Psoas muscle (tissue), 8 donors: Measurements from ENCODE around the gene AKT1. TPM values are rescaled to one million over a fixed set of nuclear protein-coding genes. Genes with fewer than 3 reads are reported as not detected.

Experiments
- ATAC-seq, 4 donors: fragments of 200-7000 bp; cut with Tn5 transposase; one replicate each; pipeline ENCODE4 v1.9.1; 2020; ENCODE audit warnings: moderate library complexity in 3 of 4, mild to moderate bottlenecking in 2 of 4
- DNase-seq, 2 donors: peaks; one replicate each; pipeline ENCODE4 v3.0.0-alpha.2; 2020
- H3K27ac ChIP-seq: fragments of 200-600 bp; one replicate; pipeline ENCODE4 v1.8.0; 2022
- H3K27me3 ChIP-seq, 3 donors: fragments of 200-600 bp in 1 of 3; one replicate each; pipeline versions ENCODE4 v1.6.1 to v1.8.0; 2013 to 2022; ENCODE audit warnings: low read length in 2 of 3, mild to moderate bottlenecking in 2 of 3, moderate library complexity in 1 of 3; ENCODE audit not compliant: insufficient read depth in 3 of 3
- H3K36me3 ChIP-seq, 2 donors: fragments of 200-600 bp in 1 of 2; one replicate each; pipeline versions ENCODE4 v1.6.1 to v1.8.0; 2013 to 2022; ENCODE audit warnings: low read depth in 1 of 2, mild to moderate bottlenecking in 1 of 2, moderate library complexity in 1 of 2; ENCODE audit not compliant: insufficient read depth in 1 of 2
- H3K4me1 ChIP-seq: fragments of 200-600 bp; one replicate; pipeline ENCODE4 v1.8.0; 2022
- H3K4me3 ChIP-seq: fragments of 200-600 bp; one replicate; pipeline ENCODE4 v1.8.0; 2022; ENCODE audit warnings: mild to moderate bottlenecking
- H3K9me3 ChIP-seq: fragments of 200-600 bp; one replicate; pipeline ENCODE4 v1.8.0; 2022
- WGBS, 3 donors: extraction: QIAGEN DNeasy Blood & Tissue Kit; methylation state at CpG; one replicate each; pipeline versions ENCODE4 v1.1.6 to v1.1.7; 2013; 5-methylcytosine and 5-hydroxymethylcytosine counted together
- intact Hi-C, 2 donors: fragments of 100-400 bp; cut with DNase I; formaldehyde crosslinking; loops; one replicate each; pipeline versions ENCODE4 v1.11.0 to v1.14.2; 2022
- polyA plus RNA-seq, 3 donors: library from polyadenylated mRNA; stranded (reverse); fragments of 200-250 nt; gene quantifications; one replicate each; pipeline ENCODE4 v1.2.3, GENCODE V29; 2013
- total RNA-seq, 4 donors: library from RNA; stranded (reverse); fragmentation: NEBNext Ultra II Directional in 2 of 4; extraction: Animal tissue kit (Norgen Biotek cat#: 25700) in 2 of 4; gene quantifications; one replicate each; pipeline versions ENCODE4 v1.2.1 to v1.2.4, GENCODE V29; 2021 to 2023
- TF ChIP-seq, protein P1 (sequence below): fragments of 200-600 bp; IDR thresholded peaks from one replicate; pipeline ENCODE4 v1.8.0; 2022; ENCODE audit warnings: antibody characterized with exemption
- donor health status: healthy with polysubstance abuse.
- donor health status: DM: no; HTN: no; CAD: no; lungs with moderate emphysema.
- donor health status: Bipolar disorder and iron deficiency.
- donor health status: healthy.
- donor health status: DM: yes; HTN: yes; CAD: no.
- donor health status: DM: no; HTN: no; CAD: no.
- donor health status: DM: no; HTN: no; CAD: no.
- donor health status: DM: yes; HTN: yes; CAD: no.

Gene AKT1
- total and polyA plus RNA-seq, 7 donors: 51.9 to 102 (median 62.0) TPM

DNA sequence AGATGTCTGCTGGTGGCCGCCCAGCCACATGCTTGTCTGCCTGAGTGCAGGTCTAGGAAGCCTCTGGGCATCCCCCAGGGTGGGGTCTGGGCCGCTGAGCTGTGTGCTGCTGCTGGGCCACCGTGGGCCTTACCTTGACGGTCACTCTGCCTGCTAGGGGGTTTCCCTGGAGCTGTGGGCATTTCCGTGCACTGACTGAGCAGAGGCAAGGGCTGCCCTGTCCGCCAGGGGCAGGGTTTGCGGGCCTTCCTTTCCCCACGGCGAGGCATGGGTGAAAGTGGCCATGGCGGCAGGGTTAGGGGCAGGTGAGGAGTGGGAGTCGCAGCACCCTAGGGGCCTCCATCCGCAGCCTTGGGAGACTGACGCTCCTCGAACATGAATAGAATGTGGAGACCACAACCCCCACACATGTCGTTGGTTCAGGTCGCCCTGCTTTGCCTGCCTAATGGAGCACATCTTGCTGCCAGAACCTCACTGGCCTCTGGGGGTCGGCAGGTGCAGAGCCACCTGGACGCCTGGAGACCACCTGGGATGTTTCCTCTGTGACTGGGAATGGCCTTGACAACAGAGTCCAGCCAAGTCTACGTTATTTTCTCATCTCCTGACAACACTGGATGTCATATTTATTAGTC is 7.8 kb upstream of the AKT1 start:
- H3K27ac ChIP-seq: no peak overlapping the region

DNA sequence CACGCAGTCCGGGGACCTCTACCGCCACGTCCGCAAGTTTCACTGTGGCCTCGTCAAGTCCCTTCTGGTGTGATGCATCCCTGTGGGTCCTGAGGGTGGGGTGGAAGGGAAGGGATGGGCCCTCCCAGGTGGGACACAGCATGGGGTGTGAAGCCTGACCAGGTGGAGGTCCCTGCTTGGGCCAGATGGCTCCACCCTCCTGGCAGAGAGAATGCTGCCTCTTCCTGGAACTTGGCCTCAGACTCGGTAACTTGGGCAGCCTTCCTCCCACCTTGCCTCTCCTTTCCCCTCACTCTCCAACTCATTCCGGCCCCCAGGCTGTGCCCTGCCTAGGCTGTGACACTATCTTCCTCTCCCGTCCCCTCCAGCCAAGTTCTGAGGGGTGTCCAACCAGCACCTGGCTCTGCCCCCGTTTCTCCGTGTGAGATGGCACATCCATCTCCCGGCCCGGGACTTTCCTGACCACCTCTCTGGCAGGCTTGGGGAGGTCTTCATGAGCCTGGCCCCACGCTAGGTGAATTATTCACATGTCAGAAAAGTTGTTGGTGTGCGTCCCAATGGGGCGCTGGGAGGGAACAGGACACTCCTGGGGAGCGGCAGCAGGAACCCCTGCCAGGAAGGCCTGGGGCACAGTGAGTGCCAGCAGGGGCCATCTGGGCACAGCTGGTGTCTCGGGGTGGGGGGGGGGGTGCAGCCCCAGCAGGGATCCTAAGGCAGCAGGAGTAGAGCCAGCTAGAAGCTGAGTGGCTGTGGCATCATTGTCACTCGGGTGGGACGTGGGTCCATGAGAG is 7.0 kb upstream of the AKT1 start:
- Histone ChIP-seq H3K36me3 (no peaks in the 10 kb centered on the region), H3K27ac (no peak overlapping the region), H3K27me3 (no peaks in the 10 kb centered on the region), H3K4me1 (peaks cover 37% of the 10 kb centered on the region), H3K9me3 (no peaks in the 10 kb centered on the region), H3K4me3 (peak overlapping the region; percentile 4)
- ATAC-seq (no peak), DNase-seq (no peak)
- TF ChIP-seq, protein P1, sequence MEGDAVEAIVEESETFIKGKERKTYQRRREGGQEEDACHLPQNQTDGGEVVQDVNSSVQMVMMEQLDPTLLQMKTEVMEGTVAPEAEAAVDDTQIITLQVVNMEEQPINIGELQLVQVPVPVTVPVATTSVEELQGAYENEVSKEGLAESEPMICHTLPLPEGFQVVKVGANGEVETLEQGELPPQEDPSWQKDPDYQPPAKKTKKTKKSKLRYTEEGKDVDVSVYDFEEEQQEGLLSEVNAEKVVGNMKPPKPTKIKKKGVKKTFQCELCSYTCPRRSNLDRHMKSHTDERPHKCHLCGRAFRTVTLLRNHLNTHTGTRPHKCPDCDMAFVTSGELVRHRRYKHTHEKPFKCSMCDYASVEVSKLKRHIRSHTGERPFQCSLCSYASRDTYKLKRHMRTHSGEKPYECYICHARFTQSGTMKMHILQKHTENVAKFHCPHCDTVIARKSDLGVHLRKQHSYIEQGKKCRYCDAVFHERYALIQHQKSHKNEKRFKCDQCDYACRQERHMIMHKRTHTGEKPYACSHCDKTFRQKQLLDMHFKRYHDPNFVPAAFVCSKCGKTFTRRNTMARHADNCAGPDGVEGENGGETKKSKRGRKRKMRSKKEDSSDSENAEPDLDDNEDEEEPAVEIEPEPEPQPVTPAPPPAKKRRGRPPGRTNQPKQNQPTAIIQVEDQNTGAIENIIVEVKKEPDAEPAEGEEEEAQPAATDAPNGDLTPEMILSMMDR: no peak
- intact Hi-C loops: no loop called here
- 58 to 79% (median 61%) methylated on average over 20 of the region's 20 CpGs for WGBS, 3 donors

More for the DNA sequence above, 7.8 kb upstream of the AKT1 start:
- DNase-seq: no peak
- no peak overlapping the region for H3K4me3 ChIP-seq
- H3K27me3 ChIP-seq: no peaks in the 10 kb centered on the region
- H3K36me3 ChIP-seq: no peaks in the 10 kb centered on the region
- intact Hi-C loops: no loop called here
- peaks cover 37% of the 10 kb centered on the region for H3K4me1 ChIP-seq
- TF ChIP-seq, protein P1: no peak
- no peaks in the 10 kb centered on the region for H3K9me3 ChIP-seq
- no peak for ATAC-seq
- 76 to 81% (median 77%) methylated on average over 19 of the region's 19 CpGs for WGBS, 3 donors

DNA sequence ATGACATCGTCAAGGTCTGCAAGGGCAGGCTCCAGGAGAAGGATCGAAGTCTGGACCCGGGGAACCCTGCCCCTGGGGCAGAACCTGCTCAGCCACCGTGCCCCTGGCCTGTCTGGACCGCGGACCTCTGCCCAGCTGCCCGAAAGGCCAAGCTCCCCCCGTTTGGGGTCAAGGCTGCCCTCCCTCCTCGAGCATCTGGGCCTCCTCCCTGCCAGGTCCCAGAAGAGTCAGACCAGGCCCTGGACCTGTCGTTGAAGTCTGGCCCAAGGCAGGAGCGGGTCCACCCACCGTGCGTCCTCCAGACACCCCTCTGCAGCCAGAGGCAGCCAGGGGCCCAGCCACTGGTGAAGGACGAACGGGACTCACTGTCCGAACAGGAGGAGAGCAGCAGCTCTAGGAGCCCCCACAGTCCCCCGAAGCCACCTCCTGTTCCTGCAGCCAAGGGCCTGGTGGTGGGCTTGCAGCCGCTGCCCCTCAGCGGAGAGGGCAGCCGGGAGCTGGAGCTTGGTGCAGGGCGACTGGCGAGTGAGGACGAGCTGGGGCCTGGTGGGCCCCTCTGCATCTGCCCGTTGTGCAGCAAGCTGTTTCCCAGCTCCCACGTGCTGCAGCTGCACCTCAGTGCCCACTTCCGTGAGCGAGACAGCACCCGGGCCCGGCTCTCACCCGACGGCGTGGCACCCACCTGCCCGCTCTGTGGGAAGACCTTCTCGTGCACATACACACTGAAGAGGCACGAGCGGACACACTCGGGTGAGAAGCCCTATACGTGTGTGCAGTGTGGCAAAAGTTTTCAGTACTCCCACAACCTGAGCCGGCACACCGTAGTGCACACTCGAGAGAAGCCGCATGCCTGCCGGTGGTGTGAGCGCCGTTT is 6.2 kb upstream of the AKT1 start:
- intact Hi-C loops: no loop called here
- Histone ChIP-seq H3K9me3 (no peaks in the 10 kb centered on the region), H3K4me3 (peak overlapping the region; percentile 79), H3K4me1 (peaks cover 37% of the 10 kb centered on the region), H3K27ac (peak overlapping the region; percentile 88), H3K27me3 (no peaks in the 10 kb centered on the region), H3K36me3 (no peaks in the 10 kb centered on the region)
- no peak for ATAC-seq
- DNase-seq: no peak
- TF ChIP-seq, protein P1: no peak
- 75 to 81% (median 78%) methylated on average over 43 to 45 of the region's 45 CpGs for WGBS, 3 donors

DNA sequence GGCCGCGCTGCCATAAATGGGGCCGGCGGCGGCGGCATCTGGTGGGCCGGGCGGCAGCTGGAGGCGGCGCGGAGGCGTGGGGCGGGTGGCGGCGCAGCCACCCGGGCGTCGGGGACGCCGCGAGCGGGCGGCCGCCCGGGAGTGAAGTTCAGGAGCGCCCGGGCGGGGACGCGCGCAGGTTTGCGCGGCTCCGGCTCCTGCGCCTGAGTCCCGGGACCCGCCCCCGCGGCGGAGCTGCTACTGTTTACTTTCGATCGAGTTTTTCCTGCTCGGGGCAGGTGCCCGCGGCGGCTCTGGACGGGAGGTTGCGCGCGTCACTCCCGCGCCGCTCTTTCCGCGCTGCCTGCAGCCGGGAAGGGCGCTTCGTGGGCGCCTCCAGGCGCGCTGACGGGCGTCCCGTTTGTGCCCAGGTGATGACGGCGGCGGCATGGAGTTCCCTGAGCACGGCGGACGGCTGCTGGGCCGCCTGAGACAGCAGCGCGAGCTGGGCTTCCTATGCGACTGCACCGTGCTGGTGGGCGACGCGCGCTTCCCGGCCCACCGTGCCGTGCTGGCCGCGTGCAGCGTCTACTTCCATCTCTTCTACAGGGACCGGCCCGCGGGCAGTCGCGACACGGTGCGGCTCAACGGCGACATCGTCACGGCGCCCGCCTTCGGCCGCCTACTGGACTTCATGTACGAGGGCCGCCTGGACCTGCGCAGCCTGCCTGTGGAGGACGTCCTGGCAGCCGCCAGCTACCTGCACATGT is 5.4 kb upstream of the AKT1 start, which contains the start of gene ZBTB42:
TSS of gene ZBTB42 (plus strand) at position 331 of the 749 bp plus-strand sequence. CDS start at position 428, 97 bp downstream.
- TF ChIP-seq, protein P1: no peak
- ATAC-seq (peak; percentile 1 to 36 (median 26)), DNase-seq (peak; percentile 64 to 75)
- no peaks in the 10 kb centered on the region for H3K9me3 ChIP-seq
- no peaks in the 10 kb centered on the region for H3K36me3 ChIP-seq
- H3K27me3 ChIP-seq: no peaks in the 10 kb centered on the region
- peak within 1 kb of the TSS; percentile 79 for H3K4me3 ChIP-seq
- intact Hi-C loops: no loop called here
- H3K4me1 ChIP-seq: peaks cover 39% of the 10 kb centered on the region
- peak within 1 kb of the TSS; percentile 88 for H3K27ac ChIP-seq
- WGBS, 3 donors: 2 to 7% (median 3%) methylated on average over 60 to 105 of the region's 105 CpGs
